HCT116 (cell line): ENCODE measurements around the gene CNFN.

ENCODE experiments used
- CTCF ChIP-seq, 3 experiments: fragments of 200-600 bp in 1 of 3; sonication (generic) in 1 of 3; IDR thresholded peaks in 2 of 3; conservative IDR thresholded peaks in 1 of 3; 2 replicates each; pipeline ENCODE4 v1.5.1; 2012 to 2017; ENCODE audit warnings: low read depth in 2 of 3, low read length in 2 of 3, antibody characterized with exemption in 1 of 3, borderline replicate concordance in 1 of 3, control low read depth in 1 of 3, mild to moderate bottlenecking in 1 of 3, mixed read lengths in 1 of 3, mixed run types in 1 of 3, moderate library complexity in 1 of 3; ENCODE audit not compliant: insufficient read depth in 1 of 3
- JUND ChIP-seq: IDR thresholded peaks from 2 replicates; pipeline ENCODE4 v1.6.1; 2012
- POLR2A ChIP-seq: IDR thresholded peaks from 2 replicates; pipeline ENCODE4 v1.7.0; 2011; ENCODE audit warnings: borderline replicate concordance; ENCODE audit not compliant: insufficient read depth, insufficient read length; ENCODE audit errors: extremely low read depth
- POLR2AphosphoS5 ChIP-seq: IDR thresholded peaks from 2 replicates; pipeline ENCODE4 v1.6.1; 2011; ENCODE audit warnings: mild to moderate bottlenecking, low read depth, low read length, moderate library complexity
- REST ChIP-seq: IDR thresholded peaks from 2 replicates; pipeline ENCODE4 v1.6.1; 2012; ENCODE audit warnings: low read depth
- SIN3A ChIP-seq: IDR thresholded peaks from 2 replicates; pipeline ENCODE4 v1.6.1; 2012; ENCODE audit warnings: low read depth
- TCF7L2 ChIP-seq: IDR thresholded peaks from 2 replicates; pipeline ENCODE4 v1.7.0; 2011; ENCODE audit warnings: borderline replicate concordance, inconsistent platforms; ENCODE audit not compliant: insufficient read depth, insufficient read length; ENCODE audit errors: extremely low read depth
- YY1 ChIP-seq: IDR thresholded peaks from 2 replicates; pipeline ENCODE4 v1.6.1; 2011; ENCODE audit warnings: low read length, low read depth, moderate library complexity, mild to moderate bottlenecking; ENCODE audit not compliant: insufficient replicate concordance; ENCODE audit errors: extremely low read depth

DNA sequence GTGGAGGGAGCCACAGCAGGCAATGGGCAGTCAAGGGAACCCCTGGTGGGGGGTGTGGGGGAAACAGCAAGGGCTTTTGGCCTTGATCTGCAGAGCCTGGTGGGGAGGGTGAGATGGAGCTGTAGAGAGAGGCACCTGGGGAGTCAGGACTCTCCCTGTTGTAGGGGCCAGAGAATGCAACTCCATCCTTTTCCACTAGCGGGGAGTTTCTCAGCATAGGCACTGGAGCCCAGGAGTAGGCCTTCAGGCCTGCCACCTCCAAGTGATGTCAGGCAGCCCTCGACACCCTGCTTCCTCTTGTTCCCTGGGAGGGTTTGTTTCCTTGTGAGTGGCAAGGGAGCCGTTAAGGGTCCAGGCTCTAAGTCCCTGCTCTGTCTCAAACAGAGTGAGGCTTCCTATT, 39.7 kb downstream of the CNFN start:
- no peak for TF ChIP-seq TCF7L2
- TF ChIP-seq CTCF (IDR thresholded peaks at IDR 0.05 in 2 of 3, conservative IDR thresholded peaks at IDR 0.05 in 1 of 3; ENCODE audit: borderline replicate concordance in 1 of 3, insufficient read depth in 1 of 3, low read depth in 2 of 3, low read length in 2 of 3): no peak
- TF ChIP-seq YY1: no peak
- TF ChIP-seq JUND: no peak
- no peak for TF ChIP-seq POLR2A
- TF ChIP-seq REST: no peak
- TF ChIP-seq SIN3A: no peak
- TF ChIP-seq POLR2AphosphoS5: no peak
